AG04450 (cell line): ENCODE results near the gene IFT52. TPM values are rescaled to one million over a fixed set of nuclear protein-coding genes. Genes with fewer than 3 reads are reported as not detected.
"Not testable (repeated sequence)": the region's sequence is repeated elsewhere in the genome, so short reads cannot be mapped to it uniquely, and the experiment has no call there.

ENCODE experiments used
- CTCF ChIA-PET: fragments of 300-600, 350-600 bp; formaldehyde crosslinking; extraction: SDS; loops from one replicate; lab custom pipeline; 2022; ENCODE audit warnings: antibody characterized with exemption, inconsistent platforms; lab: Charles Lee
- POLR2A ChIA-PET: fragments of 350-600 bp; formaldehyde crosslinking; extraction: SDS; loops from one replicate; lab custom pipeline; 2021; ENCODE audit warnings: antibody characterized with exemption, inconsistent platforms; lab: Yijun Ruan, JAX
- DNase-seq: peaks from one replicate; pipeline ENCODE4 v3.0.0-alpha.2; 2011; ENCODE audit warnings: low read depth, low spot score
- H3K27ac ChIP-seq: one replicate; pipeline ENCODE4 v1.5.1; 2012; ENCODE audit warnings: low read depth, low read length, control low read depth
- H3K27me3 ChIP-seq: one replicate; pipeline ENCODE4 v1.6.0; 2012; ENCODE audit warnings: low read length; ENCODE audit not compliant: control insufficient read depth, insufficient read depth
- H3K4me3 ChIP-seq: 2 replicates; pipeline ENCODE4 v1.5.1; 2011; ENCODE audit warnings: mild to moderate bottlenecking, low read depth, low read length, control low read depth
- H3K9me3 ChIP-seq: 2 replicates; pipeline ENCODE4 v1.5.1; 2012; ENCODE audit warnings: low read length; ENCODE audit not compliant: control insufficient read depth, insufficient read depth
- polyA plus RNA-seq: library from polyadenylated mRNA; depleted of rRNA; stranded (reverse); fragments of >200 nt; gene quantifications from 2 replicates; pipeline ENCODE4 v1.2.3, GENCODE V29; 2011
- TF ChIP-seq, protein P1 (sequence below): IDR thresholded peaks from 2 replicates; pipeline ENCODE4 v1.5.1; 2011; ENCODE audit warnings: low read depth, low read length, control low read depth, inconsistent platforms

The IFT52 gene
- polyA plus RNA-seq, 1 experiment, result 53.2 TPM

DNA sequence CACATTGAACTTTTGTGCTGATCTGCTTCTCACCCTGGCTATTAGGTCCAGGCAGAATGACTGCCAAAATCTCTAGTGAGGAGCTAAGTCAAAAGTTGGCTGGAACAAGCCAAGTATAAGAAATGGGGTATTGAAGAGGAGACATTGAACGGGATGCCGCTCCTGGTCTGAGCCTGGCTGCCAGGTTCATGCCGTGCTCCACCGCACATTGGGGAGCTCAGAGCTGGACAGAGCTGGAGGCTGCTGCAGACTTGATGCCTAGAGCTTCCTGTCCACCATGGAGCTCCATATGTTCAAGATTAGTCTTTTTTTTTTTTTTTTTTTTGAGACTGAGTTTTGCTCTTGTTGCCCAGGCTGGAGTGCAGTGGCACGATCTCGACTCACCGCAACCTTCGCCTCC is 4.1 kb upstream of the IFT52 start:
- TF ChIP-seq, protein P1, sequence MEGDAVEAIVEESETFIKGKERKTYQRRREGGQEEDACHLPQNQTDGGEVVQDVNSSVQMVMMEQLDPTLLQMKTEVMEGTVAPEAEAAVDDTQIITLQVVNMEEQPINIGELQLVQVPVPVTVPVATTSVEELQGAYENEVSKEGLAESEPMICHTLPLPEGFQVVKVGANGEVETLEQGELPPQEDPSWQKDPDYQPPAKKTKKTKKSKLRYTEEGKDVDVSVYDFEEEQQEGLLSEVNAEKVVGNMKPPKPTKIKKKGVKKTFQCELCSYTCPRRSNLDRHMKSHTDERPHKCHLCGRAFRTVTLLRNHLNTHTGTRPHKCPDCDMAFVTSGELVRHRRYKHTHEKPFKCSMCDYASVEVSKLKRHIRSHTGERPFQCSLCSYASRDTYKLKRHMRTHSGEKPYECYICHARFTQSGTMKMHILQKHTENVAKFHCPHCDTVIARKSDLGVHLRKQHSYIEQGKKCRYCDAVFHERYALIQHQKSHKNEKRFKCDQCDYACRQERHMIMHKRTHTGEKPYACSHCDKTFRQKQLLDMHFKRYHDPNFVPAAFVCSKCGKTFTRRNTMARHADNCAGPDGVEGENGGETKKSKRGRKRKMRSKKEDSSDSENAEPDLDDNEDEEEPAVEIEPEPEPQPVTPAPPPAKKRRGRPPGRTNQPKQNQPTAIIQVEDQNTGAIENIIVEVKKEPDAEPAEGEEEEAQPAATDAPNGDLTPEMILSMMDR, result no peak
- Histone ChIP-seq H3K9me3 (no peaks in the 10 kb centered on the region), H3K4me3 (no peak overlapping the region), H3K27me3 (no peaks in the 10 kb centered on the region), H3K27ac (no peak overlapping the region)
- POLR2A ChIA-PET, result interaction anchor here (0.7 kb wide), 1 partner anchor 51 kb away, joined by 6 read pairs; no protein-coding TSS in a partner anchor
- CTCF ChIA-PET, result interaction anchor here (1.1 to 4.6 kb wide), 3 partner anchors 48 to 494 kb away, joined by 3 to 35 read pairs (median 3); no protein-coding TSS in a partner anchor
- DNase-seq, result no peak

DNA sequence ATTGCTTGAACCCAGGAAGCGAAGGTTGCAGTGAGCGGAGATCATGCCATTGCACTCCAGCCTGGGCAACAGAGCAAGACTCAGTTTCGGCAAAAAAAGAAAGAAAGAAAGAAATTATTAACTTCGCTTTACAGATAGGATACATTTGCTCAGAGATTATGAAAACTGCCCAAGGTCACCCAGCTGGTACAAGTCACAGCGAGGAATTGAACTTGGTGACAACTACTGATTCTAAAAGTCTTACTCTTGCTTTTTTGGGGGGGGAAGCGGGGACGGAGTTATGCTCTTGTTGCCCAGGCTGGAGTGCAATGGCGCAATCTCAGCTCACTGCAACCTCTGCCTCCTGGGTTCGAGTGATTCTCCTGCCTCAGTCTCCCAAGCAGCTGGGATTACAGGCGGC is 2.2 kb upstream of the IFT52 start:
- POLR2A ChIA-PET, H3K27ac ChIP-seq, DNase-seq, H3K9me3 ChIP-seq, H3K27me3 ChIP-seq, H3K4me3 ChIP-seq: not testable (repeated sequence)
- CTCF ChIA-PET, result interaction anchor here (1.8 kb wide), 1 partner anchor 51 kb away, joined by 4 read pairs; no protein-coding TSS in a partner anchor

DNA sequence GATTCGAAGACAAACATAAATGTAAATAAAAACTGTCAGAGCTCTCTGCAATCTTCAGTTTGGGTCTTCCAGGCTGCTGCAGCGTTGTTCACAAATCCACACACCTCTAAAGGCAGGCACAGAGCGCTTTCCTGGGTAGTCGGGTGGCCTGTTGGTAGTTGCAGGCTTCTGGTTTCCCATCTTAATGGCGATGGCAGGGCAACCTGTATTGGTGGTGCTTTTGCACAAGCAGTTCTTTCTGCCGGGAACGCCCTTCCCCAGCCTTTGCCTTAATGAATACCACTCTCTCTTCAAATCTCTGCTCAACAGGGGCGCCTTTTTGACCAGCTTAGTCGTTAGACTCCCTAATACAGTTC is 723 bp upstream of the IFT52 start:
- Histone ChIP-seq H3K27ac (peak overlapping the region; percentile 47), H3K9me3 (no peaks in the 10 kb centered on the region), H3K27me3 (no peaks in the 10 kb centered on the region), H3K4me3 (peak overlapping the region; percentile 93)
- no peak for DNase-seq
- TF ChIP-seq, protein P1, result 0 out of 2 replicates have a peak, but pooled peaks have one; percentile 1
- POLR2A ChIA-PET, result interaction anchor here (1.2 to 1.6 kb wide), 5 partner anchors 21 to 133 kb away, joined by 3 to 9 read pairs (median 6); partner anchors contain the start of gene SRSF6
- CTCF ChIA-PET, result interaction anchor here (2.8 kb wide), 1 partner anchor 52 kb away, joined by 19 read pairs; no protein-coding TSS in a partner anchor

DNA sequence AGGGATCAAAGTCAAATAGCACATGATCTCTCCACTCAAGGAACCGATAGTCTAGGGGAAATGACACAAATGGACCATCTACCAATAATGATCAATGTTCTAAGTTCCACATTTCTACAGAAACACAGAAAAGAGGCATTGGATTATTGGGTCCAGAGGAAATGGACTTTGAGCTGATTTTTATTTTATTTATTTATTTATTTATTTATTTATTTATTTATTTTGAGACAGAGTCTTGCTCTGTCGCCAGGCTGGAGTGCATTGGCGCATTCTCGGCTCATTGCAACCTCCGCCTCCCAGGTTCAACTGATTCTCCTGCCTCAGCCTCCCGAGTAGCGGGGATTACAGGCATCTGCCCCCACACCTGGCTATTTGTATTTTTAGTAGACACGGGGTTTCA is 11.2 kb downstream of the IFT52 start:
- H3K27me3 ChIP-seq, DNase-seq, H3K4me3 ChIP-seq, H3K9me3 ChIP-seq, POLR2A ChIA-PET, H3K27ac ChIP-seq: not testable (repeated sequence)
- CTCF ChIA-PET, result interaction anchor here (0.6 kb wide), 1 partner anchor 939 kb away, joined by 5 read pairs; no protein-coding TSS in a partner anchor

DNA sequence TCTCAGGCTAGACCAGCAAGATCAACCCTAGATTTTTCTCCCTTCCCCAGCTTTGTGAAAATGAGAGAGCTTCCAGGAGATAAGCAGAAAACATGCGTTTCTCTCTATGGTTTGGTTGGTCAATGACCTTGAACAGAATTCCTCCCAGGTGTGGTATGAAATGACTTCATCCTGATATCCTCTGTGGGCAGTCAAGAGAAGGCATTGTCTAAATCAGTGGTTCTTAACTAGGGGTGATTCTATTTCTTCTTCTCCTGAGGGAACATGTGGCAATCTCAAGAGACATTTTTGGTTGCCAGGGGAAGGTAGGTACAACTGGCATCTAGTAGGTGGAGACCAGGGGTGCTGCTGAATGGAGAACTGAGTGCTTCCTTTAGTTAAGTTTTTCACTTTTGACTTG is 12.4 kb downstream of the IFT52 start:
- Histone ChIP-seq H3K9me3 (no peaks in the 10 kb centered on the region), H3K27me3 (no peaks in the 10 kb centered on the region), H3K27ac (no peak overlapping the region), H3K4me3 (no peak overlapping the region)
- DNase-seq, result no peak
- POLR2A ChIA-PET, result no interaction called here
- TF ChIP-seq, protein P1, result no peak
- CTCF ChIA-PET, result interaction anchor here (1.3 kb wide), 1 partner anchor 65 kb away, joined by 3 read pairs; no protein-coding TSS in a partner anchor

DNA sequence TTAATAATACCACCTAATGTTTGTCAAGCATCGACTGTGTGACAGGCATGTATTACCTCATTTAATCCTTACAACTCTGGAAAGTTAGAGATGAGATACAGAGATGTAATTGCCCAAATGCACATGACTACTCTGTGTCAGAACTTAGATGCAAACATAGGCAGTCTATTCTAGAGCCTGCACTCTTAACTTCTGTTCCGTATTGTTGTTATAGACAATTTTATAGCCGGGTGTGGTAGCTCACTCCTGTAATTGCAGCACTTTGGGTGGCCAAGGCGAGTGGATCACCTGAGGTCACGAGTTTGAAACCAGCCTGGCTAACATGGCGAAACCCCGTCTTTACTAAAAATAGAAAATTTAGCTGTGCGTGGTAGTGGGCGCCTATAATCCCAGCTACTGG is 15.0 kb downstream of the IFT52 start:
- ChIA-PET POLR2A (no interaction called here), CTCF (no interaction called here)
- H3K27me3 ChIP-seq, result no peaks in the 10 kb centered on the region
- H3K9me3 ChIP-seq, result no peaks in the 10 kb centered on the region
- no peak overlapping the region for H3K27ac ChIP-seq
- DNase-seq, result no peak
- H3K4me3 ChIP-seq, result no peak overlapping the region
- TF ChIP-seq, protein P1, result no peak

DNA sequence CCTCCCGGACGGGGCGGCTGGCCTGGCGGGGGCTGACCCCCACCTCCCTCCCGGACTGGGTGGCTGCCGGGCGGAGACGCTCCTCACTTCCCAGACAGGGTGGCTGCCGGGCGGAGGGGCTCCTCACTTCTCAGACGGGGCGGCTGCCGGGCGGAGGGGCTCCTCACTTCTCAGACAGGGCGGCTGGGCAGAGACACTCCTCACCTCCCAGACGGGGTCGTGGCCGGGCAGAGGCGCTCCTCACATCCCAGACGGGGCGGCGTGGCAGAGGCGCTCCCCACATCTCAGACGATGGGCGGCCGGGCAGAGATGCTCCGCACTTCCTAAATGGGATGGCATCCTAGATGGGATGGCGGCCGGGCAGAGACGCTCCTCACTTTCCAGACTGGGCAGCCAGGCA is 16.5 kb downstream of the IFT52 start:
- H3K27ac ChIP-seq, H3K9me3 ChIP-seq, CTCF ChIA-PET, POLR2A ChIA-PET, H3K4me3 ChIP-seq, H3K27me3 ChIP-seq, DNase-seq: not testable (repeated sequence)
